Type B pancreatic cell (in vitro differentiated cells): ENCODE results near the gene CNBP. TPM values are rescaled to one million over a fixed set of nuclear protein-coding genes. Genes with fewer than 3 reads are reported as not detected.

Experiments used
- DNase-seq: peaks from one replicate; pipeline ENCODE4 v3.0.0; 2021; ENCODE audit warnings: mixed read lengths; ENCODE audit not compliant: unreplicated experiment; ENCODE audit errors: extremely low spot score
- H3K27ac Mint-ChIP-seq: 2 replicates; pipeline ENCODE4 v1.8.0; 2021; ENCODE audit warnings: mild to moderate bottlenecking, mixed read lengths
- H3K27me3 Mint-ChIP-seq: 2 replicates; pipeline ENCODE4 v1.8.0; 2021; ENCODE audit warnings: mixed read lengths
- H3K36me3 Mint-ChIP-seq: 2 replicates; pipeline ENCODE4 v1.8.0; 2021; ENCODE audit warnings: mixed read lengths
- H3K4me1 Mint-ChIP-seq: one replicate; pipeline ENCODE4 v1.8.0; 2021; ENCODE audit warnings: mixed read lengths; ENCODE audit not compliant: unreplicated experiment
- H3K4me3 Mint-ChIP-seq: 2 replicates; pipeline ENCODE4 v1.8.0; 2021; ENCODE audit warnings: mild to moderate bottlenecking, mixed read lengths
- H3K9me3 Mint-ChIP-seq: 2 replicates; pipeline ENCODE4 v1.8.0; 2021; ENCODE audit warnings: mixed read lengths
- long read RNA-seq: library from polyadenylated mRNA; unstranded; transcript quantifications from one replicate; pipeline ENCODE4 v2.0.0, GENCODE V29; 2020
- total RNA-seq: library from RNA; stranded (reverse); gene quantifications from 2 replicates; pipeline ENCODE4 v1.2.1, GENCODE V29; 2021; ENCODE audit warnings: low replicate concordance
- TF ChIP-seq, protein P1 (sequence below): fragments of 200-600 bp; sonication (generic); conservative IDR thresholded peaks from 2 replicates; pipeline ENCODE4 v1.5.0; 2021; ENCODE audit warnings: antibody characterized with exemption, mild to moderate bottlenecking

Gene CNBP
- 238 and 260 TPM in 2 replicates for total RNA-seq
- long read RNA-seq, transcript CNBP-208 (5 exons, 1,549 nt): minor isoform, 46 of 1,929 reads
- long read RNA-seq, transcript CNBP-207 (5 exons, 1,626 nt): minor isoform, 602 of 1,929 reads
- long read RNA-seq, transcript CNBP-204 (5 exons, 1,641 nt): minor isoform, 220 of 1,929 reads
- long read RNA-seq, transcript CNBP-201 (5 exons, 1,664 nt): major isoform, 712 of 1,929 reads
- long read RNA-seq, partial matches to known transcripts: 15 of 1,929 reads
- long read RNA-seq, other reads (novel, unspliced or antisense): 299 of 1,929 reads

DNA sequence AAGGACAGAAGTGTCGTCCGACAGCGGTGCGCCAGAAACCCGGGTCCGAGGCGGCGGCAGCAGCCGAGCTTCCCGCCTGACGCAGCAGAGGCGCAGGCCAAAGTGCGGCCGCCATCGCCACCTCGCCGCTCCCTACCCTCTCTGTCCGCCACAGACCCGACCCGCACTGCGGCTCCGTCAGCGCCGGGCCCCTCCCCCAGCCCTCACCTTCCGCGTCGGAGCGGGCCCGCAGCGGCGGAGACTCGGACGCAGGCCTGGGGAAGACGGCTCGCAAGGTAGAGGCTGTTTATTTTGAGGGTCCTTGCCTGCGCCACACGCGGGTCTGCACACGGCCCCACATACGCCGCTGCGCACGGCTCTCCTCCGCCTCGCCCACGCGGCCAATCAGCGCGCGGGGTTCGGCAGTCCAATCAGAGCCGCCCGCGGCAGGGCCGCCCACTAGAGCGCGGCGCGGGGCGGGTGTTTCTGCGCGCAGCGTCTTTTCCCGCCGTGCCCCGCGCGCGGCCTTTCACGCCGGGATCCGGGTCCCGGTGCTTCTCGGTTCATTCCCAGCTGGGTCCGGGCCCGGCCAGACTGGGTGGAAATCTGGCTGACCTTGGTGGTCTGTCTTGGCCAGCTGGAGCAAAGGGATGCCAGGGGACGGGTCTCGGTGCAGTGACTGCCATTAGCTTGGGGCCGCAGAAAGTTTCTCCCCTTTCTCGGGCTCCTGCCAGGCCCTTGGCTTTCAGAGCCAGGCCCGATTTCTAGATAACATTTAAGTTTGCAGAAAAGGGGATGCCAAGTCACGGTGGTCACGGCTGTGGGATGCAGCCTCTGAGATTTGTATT, at the start of gene CNBP:
TSS of gene CNBP (minus strand) at position 328 of the 827 bp plus-strand sequence. CDS start 12,139 bp downstream, outside the sequence.
- Mint-ChIP-seq H3K27ac (peak within 1 kb of the TSS; percentile 96), H3K4me1 (peaks cover 20% of the 10 kb centered on the region), H3K4me3 (peak within 1 kb of the TSS; percentile 95), H3K27me3 (no peaks in the 10 kb centered on the region), H3K9me3 (no peaks in the 10 kb centered on the region), H3K36me3 (peaks cover 15% of the 10 kb centered on the region)
- TF ChIP-seq, protein P1, sequence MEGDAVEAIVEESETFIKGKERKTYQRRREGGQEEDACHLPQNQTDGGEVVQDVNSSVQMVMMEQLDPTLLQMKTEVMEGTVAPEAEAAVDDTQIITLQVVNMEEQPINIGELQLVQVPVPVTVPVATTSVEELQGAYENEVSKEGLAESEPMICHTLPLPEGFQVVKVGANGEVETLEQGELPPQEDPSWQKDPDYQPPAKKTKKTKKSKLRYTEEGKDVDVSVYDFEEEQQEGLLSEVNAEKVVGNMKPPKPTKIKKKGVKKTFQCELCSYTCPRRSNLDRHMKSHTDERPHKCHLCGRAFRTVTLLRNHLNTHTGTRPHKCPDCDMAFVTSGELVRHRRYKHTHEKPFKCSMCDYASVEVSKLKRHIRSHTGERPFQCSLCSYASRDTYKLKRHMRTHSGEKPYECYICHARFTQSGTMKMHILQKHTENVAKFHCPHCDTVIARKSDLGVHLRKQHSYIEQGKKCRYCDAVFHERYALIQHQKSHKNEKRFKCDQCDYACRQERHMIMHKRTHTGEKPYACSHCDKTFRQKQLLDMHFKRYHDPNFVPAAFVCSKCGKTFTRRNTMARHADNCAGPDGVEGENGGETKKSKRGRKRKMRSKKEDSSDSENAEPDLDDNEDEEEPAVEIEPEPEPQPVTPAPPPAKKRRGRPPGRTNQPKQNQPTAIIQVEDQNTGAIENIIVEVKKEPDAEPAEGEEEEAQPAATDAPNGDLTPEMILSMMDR: no peak
- peak; percentile 95 for DNase-seq

DNA sequence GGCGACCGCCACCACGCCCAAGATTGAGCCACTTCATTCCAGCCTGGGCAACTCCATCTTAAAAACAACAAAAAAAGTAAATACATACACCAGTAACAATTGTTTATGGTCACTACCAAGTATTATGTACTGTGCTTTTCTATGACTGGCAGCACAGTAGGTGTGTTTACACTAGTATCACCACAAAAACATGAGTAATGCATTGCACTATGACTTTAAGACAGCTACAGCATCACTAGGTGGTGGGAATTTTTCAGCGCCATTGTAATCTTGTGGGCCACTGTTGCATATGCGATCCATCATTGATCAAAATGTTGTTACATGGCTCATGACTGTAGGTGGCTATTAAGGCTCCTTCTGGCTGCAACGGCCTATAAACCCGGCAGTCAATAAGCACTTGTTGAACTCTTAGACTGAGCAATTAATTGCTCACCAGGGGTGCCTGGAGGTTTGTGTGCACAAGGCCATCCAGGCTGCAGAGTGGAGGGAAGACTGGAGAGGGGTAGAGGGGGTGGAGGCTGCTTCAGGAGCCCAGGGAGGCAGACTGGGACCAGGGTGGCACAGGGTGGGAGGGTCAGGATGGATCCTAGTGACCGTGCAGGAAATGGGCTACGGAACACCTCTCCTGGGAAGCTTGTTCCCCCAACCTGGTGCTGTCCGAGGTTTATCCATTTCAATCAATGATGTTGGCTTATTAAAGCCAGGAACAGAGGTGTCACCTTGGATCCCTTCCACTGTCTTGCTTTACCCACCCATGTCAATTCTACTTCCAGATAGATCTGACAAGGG, 47.8 kb upstream of the CNBP start:
- Mint-ChIP-seq H3K27me3 (peaks cover 3% of the 10 kb centered on the region), H3K4me1 (no peaks in the 10 kb centered on the region), H3K27ac (no peak overlapping the region), H3K4me3 (no peak overlapping the region), H3K36me3 (no peaks in the 10 kb centered on the region), H3K9me3 (no peaks in the 10 kb centered on the region)
- TF ChIP-seq, protein P1: no peak
- no peak for DNase-seq

DNA sequence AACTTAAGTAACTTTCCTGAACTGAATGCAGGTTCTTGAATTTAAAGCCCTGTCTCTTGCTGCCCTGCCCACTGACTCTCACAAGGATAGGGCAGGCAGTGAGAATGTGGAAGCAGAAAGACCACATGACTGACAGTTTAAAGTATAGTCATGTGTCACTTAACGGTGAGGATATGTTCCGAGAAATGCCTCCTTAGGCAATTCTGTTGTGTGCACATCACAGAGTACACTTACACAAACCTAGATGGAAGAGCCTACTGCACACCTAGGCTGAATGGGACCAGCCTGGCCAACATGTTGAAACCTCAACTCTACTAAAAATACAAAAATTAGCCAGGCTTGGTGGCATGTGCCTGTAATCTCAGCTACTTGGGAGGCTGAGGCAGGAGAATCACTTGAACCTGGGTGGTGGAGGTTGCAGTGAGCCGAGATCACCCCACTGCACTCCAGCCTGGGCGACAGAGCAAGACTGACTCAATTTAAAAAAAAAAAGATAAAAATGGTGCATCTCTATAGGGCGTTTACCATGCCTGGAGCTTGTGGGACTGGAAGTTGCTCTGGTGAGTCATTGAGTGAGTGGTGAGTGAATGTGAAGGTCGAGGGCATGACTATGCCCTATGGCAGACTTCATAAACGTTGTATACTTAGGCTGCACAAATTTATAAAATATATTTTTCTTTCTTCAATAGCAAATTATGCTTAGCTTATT, 46.8 kb upstream of the CNBP start:
- Mint-ChIP-seq H3K27me3 (peaks cover 3% of the 10 kb centered on the region), H3K4me1 (no peaks in the 10 kb centered on the region), H3K36me3 (no peaks in the 10 kb centered on the region), H3K4me3 (no peak overlapping the region), H3K9me3 (no peaks in the 10 kb centered on the region), H3K27ac (no peak overlapping the region)
- no peak for DNase-seq
- TF ChIP-seq, protein P1: no peak

DNA sequence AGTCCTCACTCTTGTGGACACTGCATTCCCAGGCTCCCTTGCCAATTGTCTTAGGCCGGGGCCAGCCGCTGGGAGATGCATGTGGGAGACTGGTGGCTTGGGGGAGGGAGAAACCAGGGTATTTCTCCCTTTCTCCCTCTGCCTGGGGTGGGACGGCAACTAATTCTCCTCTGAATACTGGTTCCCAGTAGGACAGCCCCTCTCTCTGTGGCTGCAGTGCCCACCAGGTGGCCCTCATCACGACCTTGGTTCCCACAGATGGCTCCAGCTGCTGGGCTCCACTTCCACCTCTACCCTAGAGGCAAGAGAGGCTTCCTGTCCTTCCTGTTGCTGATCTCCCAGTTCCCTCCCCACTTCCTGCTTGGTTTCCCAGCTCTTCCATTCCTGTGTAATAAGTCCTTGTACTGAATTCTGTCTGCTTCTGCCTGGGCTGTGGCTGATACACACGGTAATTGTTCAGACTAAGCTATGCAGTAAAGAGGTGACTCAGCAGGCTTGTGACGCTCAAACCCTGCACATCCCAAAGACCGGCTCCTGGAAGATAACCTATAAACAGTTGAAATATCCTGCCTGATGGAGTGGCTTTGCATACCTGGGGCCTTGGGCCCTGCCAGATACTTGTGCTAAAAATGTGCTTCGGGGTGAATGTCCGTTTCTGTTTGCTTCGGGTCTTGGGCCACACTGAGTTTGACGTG, 45.3 kb upstream of the CNBP start:
- H3K4me3 Mint-ChIP-seq: no peak overlapping the region
- TF ChIP-seq, protein P1: no peak
- DNase-seq: no peak
- peaks cover 6% of the 10 kb centered on the region for H3K27me3 Mint-ChIP-seq
- H3K4me1 Mint-ChIP-seq: no peaks in the 10 kb centered on the region
- no peaks in the 10 kb centered on the region for H3K36me3 Mint-ChIP-seq
- no peak overlapping the region for H3K27ac Mint-ChIP-seq
- no peaks in the 10 kb centered on the region for H3K9me3 Mint-ChIP-seq
